Tongue (tissue), 2 donors: ENCODE measurements around the gene SRD5A2. TPM values are rescaled to one million over a fixed set of nuclear protein-coding genes. Genes with fewer than 3 reads are reported as not detected.
"Not testable (repeated sequence)": the region's sequence is repeated elsewhere in the genome, so short reads cannot be mapped to it uniquely, and the experiment has no call there.

Experiments
- DNase-seq: peaks from one replicate; pipeline ENCODE4 v3.0.0-alpha.2; 2015
- total RNA-seq: library from RNA; depleted of rRNA; stranded (reverse); fragments of >200 nt; gene quantifications from one replicate; pipeline ENCODE4 v1.2.3, GENCODE V29; 2014

The SRD5A2 gene
- total RNA-seq, 1 donor from 2014 or later, result 0.10 TPM

DNA sequence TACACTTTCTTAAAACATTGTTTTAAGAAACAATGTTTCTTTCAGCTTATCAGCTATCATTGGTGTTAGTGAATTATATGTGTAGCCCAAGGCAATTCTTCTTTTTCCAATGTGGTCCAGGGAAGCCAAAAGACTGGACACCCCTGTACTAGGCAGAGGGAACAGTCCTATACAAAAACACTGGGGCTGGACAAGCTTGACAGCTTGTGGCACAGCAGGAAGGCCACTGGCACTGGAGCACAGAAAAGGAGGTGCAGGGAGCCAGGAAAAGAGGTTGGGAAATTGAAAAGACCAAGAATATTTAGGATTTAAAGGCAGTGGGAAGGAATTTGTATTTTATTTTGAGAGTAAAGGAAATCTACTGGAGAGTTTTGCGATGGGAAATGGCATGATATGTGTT lies 47.7 kb downstream of the SRD5A2 start:
- DNase-seq, result no peak

DNA sequence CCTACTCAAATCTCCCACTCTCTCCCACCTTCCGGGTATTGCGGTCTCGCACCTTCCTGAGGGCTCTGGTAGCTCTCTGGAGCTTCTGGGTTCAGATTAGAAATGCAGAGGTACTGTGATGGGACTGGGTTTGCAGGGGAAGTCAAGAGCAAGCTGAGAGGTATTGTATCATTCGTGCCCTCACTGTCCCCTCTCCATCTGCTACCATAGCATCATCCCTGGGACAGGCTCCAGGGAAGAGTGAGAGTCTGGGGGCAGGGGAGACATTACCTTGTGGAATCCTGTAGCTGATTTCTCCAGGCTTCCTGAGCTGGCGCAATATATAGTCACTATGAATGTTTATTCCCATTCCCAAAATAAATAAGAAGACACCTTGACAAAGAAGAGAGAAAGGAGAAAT lies 49.6 kb downstream of the SRD5A2 start:
- DNase-seq, result no peak

DNA sequence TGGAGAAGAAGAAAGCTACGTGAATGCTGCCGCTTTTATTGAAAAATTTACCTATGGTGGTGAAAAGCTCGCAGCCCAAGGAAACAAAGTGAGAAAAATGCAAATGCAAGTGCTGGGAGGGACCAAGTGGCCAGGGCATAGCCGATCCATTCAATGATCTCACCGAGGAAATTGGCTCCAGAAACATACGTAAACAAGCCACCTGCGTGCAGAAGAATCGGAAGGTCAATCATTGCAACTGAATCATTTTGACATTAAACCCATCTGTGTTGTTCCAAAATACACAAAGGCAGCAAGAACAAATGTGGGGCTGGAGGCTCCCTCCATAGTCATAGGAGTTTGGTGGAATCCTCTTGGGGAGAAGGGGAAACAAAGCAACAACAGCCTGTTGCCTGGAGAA lies 51.5 kb downstream of the SRD5A2 start:
- DNase-seq, result no peak

DNA sequence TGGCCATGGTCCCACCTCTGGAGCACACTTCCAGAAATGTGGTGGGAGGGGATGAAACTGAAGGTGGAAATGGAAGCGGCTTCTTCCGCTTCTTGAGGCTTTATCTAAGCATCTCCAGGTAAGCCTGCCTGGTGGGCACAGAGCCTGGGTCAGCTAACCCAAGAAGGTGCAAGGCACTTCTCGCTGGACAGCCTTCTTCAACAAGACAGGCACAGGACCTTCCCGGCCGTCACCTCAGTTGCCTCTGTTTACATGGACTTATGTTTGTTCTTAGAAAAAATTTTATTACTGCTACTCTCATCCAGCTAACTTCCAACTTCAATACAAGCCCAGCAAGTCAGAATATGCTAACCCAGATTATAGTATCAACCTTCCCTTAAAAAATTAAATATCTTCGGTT lies 51.9 kb downstream of the SRD5A2 start:
- no peak for DNase-seq

DNA sequence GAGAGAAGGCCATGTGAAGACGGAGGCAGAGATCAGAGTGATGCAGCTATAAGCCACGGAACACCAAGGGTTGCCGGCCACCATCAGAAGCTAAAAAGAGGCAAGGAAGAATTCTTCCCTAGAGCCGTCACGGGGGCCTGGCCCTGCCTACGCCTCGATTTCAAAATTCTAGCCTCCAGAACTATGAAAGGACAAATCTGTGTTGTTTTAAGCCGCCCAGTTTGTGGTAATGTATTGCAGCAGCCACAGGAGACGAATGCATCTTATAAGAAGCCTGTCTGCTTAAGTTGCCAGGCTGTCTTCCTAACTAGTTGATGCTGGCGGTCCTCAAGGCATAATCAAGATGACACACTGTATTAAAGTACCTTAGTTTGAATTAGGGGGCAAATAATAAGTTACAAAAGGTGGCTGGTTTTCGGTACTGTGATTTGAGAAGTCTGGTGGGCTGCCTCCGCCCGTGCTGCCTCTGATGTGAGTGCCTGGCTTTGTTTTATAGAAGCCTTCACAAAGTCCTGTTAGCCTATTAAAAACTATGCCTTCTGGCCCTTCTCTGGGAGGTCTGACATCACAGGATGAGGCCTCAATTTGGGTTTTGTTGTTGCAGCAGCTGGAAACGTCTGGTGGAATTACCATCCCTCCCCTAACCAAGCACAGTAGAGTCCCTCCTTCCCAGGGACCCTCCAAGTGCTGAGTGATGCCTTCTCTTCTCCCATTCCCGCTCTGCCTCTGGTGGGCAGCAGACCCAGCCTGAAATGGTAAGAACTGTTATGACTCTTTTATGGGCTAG lies 53.6 kb downstream of the SRD5A2 start:
- DNase-seq, result peak; percentile 22

DNA sequence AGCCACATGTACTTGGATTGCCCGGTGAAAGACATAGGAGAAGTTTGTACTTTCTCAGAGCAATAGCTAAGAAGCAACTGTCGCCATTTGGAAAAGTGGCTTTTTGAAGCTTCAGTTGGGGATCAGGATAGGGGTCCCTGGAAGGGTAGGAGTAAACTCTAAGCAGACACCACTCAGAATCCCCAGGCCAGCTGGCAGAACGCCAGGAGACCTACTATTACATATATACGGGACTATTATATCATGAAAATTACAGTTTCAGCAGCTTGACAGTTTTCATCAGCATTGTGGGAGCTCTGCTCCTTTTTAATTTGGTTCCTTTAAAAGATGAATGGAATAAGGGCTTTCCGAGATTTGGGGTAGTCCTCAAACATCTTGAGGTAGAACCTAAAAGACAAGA lies 54.9 kb downstream of the SRD5A2 start:
- no peak for DNase-seq

DNA sequence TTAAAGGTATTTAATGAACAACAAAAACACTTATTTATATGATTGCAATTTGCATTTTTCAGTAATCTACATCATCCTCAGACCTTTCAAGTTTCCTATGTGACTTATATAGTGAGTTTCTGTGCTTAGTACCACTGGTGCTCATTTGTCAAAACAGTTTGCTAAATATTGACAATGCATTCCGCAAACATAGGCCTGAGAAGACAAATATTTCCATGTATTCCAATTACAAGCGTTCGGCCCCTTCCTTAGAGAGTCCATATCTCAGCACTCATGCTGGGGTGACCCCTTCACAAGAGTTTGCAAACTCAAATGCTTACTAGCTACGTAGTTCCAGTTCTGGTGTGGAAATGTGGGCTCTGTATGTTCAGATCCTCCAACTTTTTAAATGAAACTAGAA lies 56.1 kb downstream of the SRD5A2 start:
- DNase-seq, result no peak

DNA sequence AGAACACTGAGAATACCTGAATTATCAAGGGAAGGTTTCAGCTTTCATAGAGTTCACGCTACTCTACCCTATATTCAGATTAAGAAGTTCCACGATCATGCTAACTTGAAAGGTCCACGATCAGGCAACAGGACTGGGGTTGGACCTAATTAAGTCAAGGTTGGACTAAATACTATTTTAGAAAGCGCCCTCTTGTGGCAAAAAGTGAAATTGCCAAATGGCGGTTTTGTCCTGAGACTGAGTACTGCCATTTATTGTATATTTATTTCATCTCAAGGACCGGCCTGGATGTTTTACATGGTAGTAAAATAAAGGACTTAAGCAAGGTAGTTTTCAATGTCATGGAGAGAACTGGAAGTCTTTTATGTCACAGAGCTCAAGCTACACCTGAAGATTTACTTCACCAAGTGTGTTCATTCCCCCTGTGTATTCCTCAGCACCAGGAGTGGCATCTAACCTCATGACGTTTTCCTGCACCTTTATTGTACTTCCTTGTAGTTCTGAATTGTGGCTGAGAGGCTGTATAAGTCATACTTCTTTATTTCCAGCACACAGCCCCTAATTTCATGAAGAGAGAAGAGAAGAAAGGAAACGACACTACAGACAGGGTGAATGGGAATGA lies 56.8 kb downstream of the SRD5A2 start:
- peak; percentile 56 for DNase-seq

DNA sequence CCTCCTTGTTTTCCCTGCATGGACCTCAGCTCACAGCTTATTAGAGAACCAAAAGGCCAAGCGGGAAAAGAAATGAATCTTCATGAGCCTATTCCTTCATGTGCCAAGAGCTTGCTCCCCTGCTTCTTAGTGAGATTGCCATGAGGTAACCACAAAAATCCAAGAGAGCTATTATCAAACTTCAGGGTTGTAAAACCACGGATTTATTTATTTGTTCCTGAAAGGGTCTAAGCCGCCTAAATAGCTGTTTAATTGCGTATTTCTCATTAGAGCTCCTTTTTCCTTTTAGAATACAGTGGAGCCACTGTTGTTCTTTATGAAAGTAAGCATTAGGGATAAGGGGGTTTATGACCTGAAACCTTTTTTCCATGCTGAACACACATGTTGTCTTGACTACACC lies 58.0 kb downstream of the SRD5A2 start:
- DNase-seq, result no peak

DNA sequence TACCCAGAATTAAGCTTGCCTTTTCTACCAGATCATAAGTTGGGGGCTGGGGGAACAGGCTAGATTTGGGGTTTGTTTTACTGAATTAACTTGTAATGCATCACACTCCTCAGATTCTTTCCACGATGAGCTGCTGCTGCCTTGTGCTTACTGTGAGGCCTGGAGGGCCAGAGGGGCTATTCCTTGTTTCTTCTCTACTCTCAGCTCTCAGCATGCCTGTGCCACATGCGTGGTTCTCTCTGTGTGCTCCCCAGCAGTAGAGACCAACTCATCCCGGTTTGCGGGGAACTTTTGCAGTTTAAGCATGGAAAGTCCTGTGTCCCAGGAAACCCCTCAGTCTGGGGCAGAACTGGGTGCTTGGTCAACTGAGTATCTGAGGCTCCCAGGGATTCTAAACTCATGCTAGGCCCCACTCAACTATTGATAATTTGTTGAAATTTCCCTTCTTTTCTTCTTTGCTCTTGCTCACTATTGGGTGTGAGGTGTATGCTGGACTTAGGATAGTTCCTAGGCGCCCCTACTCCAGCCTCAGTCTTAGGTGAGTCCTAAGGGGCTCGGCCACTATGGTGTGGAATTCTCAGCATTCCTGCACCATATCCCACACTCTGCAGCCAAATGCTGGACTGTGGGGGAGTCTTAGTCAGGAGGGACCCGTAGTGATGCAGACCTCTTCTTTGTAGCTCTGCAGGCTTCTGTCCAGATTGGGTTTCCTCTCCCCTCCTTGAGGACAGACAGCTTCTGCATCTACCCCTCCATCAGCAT lies 63.1 kb downstream of the SRD5A2 start:
- no peak for DNase-seq

DNA sequence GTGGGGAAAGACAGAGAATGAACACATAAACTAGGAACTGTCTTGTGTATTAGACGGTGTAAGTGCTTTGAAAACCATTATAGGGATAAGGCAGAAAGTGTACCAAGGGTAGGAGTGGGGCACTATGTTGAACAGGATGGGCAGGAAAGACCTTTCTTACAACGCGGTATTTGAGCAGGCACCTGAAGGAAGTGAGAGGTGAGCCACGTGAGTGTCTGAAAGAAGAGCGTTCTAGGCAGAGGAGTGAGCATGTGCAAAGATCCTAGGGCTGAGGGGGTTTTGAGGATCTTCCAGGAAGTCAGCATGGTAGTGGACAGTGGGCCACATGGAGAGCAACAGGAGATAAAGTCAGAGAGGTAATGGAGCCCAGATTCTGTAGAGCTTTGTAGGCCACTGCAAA lies 65.2 kb downstream of the SRD5A2 start:
- DNase-seq, result no peak

DNA sequence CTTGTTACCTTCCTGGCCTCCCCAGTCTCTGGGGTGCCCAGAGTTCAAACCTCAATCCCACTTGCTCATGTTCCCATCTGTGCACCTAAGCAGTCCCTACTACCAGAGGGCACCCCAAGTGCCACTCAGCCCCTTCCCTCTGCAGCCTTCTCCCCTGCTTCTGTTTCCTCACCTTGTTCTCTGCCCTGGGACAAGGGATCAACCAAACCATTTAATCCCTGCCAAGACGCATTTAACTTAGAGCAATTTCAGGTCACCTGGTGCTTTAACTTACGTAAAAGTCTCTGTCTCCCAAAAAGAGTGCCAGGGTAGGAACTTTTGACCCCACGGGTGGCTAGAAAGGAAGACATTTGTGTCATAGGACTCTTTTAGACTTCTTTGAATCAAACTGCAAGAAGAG lies 67.2 kb downstream of the SRD5A2 start:
- DNase-seq, result no peak

DNA sequence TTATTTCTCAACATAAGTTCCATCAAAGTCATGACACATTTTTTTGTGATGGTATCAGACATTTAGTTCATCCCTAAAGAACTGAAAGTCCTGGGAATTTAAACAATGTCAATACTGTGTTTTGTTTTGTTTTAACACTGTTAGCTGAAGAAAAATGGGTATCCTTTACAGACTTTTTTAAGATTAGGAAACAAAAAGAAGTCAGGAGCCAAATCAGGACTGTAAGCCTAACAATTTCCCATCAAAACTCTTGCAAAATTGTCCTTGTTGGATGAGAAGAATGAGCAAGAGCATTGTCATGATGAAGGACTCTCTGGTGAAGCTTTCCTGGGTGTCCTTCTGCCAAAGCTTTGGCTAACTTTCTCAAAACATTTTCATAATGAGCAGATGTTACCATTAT lies 69.4 kb downstream of the SRD5A2 start:
- no peak for DNase-seq

DNA sequence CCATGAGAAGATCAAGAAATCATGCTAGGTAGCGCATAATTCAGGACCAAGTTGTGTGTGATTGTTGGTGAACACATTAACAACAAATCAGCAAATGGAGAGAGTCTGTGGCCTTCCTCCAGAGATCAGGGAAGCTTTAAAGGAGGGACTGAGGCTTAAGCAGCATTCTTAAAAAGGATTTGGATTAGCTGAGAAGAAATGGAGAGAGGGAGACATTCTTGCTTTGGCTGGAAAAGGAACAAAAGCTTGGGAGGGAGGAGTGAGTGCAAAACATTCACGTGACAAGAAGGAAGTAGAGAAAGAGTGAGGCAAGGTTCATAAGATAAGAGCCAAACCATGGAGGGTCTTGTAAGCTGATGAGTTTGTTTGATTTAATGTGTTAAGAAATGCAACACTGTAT lies 75.6 kb downstream of the SRD5A2 start:
- no peak for DNase-seq

DNA sequence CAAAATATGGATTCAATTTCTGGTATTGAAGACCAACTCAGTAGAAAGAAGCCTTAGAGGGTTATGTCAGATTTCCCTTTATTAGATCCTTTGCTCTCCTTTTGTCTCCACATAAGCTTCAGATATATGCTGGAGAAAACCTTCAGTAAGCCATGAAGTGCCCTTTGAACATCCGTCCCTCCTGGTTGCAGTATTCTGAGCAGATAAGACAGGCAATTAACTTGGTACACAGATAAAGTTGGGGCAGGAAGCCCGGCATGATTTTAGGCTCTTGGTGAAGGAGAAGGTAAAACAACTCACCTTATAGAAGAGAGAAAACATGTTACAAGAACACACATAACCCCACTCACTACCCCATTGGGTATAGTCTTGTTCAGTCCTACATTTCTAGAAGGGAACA lies 76.4 kb downstream of the SRD5A2 start:
- DNase-seq, result no peak

DNA sequence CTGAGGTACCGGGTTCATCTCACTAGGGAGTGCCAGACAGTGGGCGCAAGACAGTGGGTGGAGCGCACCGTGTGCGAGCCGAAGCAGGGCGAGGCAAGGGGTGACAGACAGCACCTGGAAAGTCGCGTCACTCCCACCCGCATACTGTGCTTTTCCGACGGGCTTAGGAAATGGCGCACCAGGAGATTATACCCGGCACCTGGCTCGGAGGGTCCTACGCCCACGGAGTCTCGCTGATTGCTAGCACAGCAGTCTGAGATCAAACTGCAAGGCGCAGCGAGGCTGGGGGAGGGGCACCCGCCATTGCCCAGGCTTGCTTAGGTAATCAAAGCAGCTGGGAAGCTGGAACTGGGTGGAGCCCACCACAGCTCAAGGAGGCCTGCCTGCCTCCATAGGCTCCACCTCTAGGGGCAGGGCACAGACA lies 84.3 kb downstream of the SRD5A2 start:
- not testable (repeated sequence) for DNase-seq

DNA sequence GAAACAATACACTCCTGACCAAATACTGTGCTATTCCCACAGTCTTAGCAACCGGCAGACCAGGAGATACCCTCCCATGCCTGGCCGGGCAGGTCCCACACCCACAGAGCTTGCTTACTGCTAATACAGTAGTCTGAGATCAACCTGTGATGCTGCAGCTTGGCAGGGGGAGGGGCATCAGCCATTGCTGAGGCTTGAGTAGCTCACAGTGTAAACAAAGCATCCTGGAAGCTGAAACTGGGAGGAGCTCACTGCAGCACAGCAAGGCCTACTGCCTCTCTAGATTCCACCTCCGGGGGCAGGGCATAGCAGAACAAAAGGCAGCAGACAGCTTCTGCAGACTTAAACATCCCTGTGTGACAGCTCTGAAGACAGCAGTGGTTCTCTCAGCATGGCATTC lies 91.4 kb downstream of the SRD5A2 start:
- peak; percentile 6 for DNase-seq

DNA sequence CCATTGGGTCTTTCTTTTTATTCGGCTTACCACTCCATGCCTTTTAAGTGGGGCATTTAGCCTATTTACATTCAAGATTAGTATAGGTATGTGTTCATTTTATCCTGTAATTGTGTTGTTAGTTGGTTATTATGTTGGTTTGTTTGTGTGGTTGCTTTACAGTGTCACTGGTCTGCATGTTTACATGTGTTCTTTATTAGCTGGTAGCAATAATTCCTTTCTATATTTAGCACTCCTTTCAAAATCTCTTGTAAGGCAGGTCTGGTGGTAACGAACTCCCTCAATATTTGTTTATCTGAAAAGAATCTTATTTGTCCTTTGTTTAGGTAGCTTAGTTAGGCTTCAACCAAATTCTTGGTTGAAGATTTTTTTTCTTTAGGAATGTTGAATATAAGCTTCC lies 97.5 kb downstream of the SRD5A2 start:
- DNase-seq, result no peak

DNA sequence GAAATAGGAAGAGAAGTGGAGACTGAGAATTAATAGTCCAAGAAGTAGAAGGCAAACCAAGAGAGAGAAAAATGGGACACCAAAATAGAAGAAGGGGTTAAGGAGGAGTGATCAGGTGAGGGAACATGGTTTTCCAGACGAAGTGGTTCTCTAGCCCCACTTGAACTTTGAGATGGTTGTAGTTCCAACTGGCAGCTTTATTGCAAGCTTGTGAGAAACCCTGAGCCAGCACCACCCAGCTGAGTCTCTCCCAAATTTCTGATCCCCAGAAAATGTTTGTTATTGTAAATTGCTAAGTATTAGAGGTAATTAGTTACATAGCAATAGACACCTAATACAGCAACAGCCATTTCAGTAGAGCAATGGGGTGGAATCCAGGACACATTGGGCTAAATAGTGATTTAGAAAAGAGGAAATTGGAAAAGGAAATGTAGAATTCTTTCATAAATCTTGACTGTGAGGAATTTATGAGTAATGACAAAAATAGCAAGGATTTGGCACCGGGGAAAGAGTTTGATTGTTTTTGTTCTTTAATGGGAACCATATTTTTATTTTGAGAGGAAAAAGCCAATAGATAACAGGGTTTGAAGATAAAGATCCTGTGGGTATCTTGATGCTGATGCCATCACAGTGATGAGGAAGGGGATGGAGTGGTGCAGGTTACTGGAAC lies 104.1 kb downstream of the SRD5A2 start:
- no peak for DNase-seq

DNA sequence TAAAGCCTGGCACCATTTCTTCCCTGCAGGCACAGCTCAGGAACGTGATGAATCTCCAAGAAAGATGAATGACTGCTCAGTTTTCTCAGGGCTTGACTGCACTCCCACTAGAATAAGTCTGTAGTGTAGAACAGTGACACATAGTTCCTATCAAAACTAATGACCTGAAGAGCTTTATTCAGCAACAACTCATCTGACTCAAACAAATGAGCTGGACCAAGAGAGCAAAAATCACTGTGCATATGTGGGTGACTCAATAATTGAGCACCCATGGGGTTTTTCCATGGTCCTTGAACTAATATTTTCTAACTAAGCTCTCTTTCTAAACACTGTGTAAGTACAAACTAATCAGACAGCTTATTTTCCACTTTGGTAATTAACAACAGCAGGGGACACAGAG lies 105.0 kb downstream of the SRD5A2 start:
- DNase-seq, result no peak

DNA sequence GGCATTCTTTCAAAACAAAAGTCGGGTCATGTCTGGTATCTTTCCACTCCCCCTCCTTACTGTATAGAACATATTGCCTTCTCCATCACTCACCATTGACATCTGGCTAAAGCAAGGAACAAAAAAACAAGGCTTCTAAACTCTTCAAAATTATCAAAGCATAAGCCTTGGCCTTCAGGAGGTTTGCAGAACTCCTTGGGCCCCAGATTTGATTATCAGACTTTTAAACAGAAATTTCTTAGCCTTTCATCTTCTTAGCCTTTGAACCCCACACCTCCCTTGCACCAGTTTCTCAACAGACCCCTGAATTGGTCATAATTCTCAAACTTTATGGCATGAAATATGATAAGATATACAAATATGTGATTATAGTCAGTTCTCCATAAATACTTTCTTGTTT lies 106.4 kb downstream of the SRD5A2 start:
- no peak for DNase-seq
